Measurements from ENCODE around the gene ADAMTS12. TPM values are rescaled to one million over a fixed set of nuclear protein-coding genes. Genes with fewer than 3 reads are reported as not detected.

Gene ADAMTS12
- total and polyA plus RNA-seq, 2 experiments from 2014 or later: 9.1 to 17.1 TPM

GRCh38 chr5:33886283-33886682 is 5.5 kb downstream of the ADAMTS12 start (continued):
- TF ChIP-seq ZNF462 (CRISPR knock-in tag; IDR thresholded peaks at IDR 0.05): no peak
- no peak for TF ChIP-seq JUNB (IDR thresholded peaks at IDR 0.05; ENCODE audit: unreplicated experiment)
- no peak for TF ChIP-seq ETS1 (IDR thresholded peaks at IDR 0.05)
- no peak for TF ChIP-seq NANOG (IDR thresholded peaks at IDR 0.05; ENCODE audit: borderline replicate concordance)
- no peak for TF ChIP-seq EZH2phosphoT487 (IDR thresholded peaks at IDR 0.05; ENCODE audit: unreplicated experiment)

- H3K36me3 ChIP-seq (ENCODE audit: insufficient read depth): no peaks in the 10 kb centered on the region
- Mint-ChIP-seq H3K36me3 (ENCODE audit: low read depth) (peaks cover 3% of the 10 kb centered on the region; the same call in 2 of the 3 replicates), H3K4me3 (no peak overlapping the region), H3K27ac (no peak overlapping the region), H3K27me3 (ENCODE audit: insufficient read depth, low read depth, poor library complexity) (peaks cover 3% of the 10 kb centered on the region), H3K4me1 (peaks cover 29% of the 10 kb centered on the region), H3K9me3 (no peaks in the 10 kb centered on the region)
- H3K4me2 ChIP-seq: no peak overlapping the region
- DNase-seq (ENCODE audit: low spot score): no peak
- peaks cover 82% of the 10 kb centered on the region for H3K79me2 ChIP-seq (replicated peaks; ENCODE audit: insufficient read depth)
- no peaks in the 10 kb centered on the region for H3K9me2 ChIP-seq (ENCODE audit: insufficient read depth)
- H3K4me1 ChIP-seq (ENCODE audit: insufficient read depth): peaks cover 35% of the 10 kb centered on the region
- H2AFZ ChIP-seq: no peak overlapping the region
- H4K20me1 ChIP-seq (replicated peaks; ENCODE audit: insufficient read depth): no peaks in the 10 kb centered on the region; the same call in 1 of the 2 replicates
- no peak overlapping the region; the same call in 1 of the 2 replicates for H3K27ac ChIP-seq (ENCODE audit: low read depth)
- ATAC-seq: no peak
- no peaks in the 10 kb centered on the region for H3F3A ChIP-seq (replicated peaks; ENCODE audit: low read depth)
- no peaks in the 10 kb centered on the region for H3K27me3 ChIP-seq (ENCODE audit: insufficient read depth)
- H3K4me3 ChIP-seq: no peak overlapping the region
- TF ChIP-seq EZH2phosphoT487 (IDR thresholded peaks at IDR 0.05; ENCODE audit: unreplicated experiment) (no peak), JUNB (IDR thresholded peaks at IDR 0.05; ENCODE audit: unreplicated experiment) (no peak), ZNF114 (CRISPR knock-in tag; IDR thresholded peaks at IDR 0.05) (no peak), REST (IDR thresholded peaks at IDR 0.05; ENCODE audit: unreplicated experiment) (no peak), POLR2AphosphoS5 (IDR thresholded peaks at IDR 0.05; ENCODE audit: low read depth) (no peak), CTCF (conservative IDR thresholded peaks at IDR 0.05; ENCODE audit: low read depth in 2 of 2) (no peak), ZNF331 (CRISPR knock-in tag; IDR thresholded peaks at IDR 0.05; ENCODE audit: low read depth) (no peak), EZH2 (IDR thresholded peaks at IDR 0.05; ENCODE audit: low read depth, unreplicated experiment) (no peak)
Measured at GRCh38 chr5:33885679-33886078, 6.1 kb downstream of the ADAMTS12 start.

Measured in GM23338 (cell line).